GM23248 (cell line): ENCODE data around the gene PRDM16.

ENCODE experiments used
- EZH2 ChIP-seq: fragments of 200-600 bp; sonication (generic); IDR thresholded peaks from 2 replicates; pipeline ENCODE4 v1.6.1; 2018; ENCODE audit warnings: antibody characterized with exemption, mild to moderate bottlenecking; ENCODE audit not compliant: insufficient read depth, poor library complexity, severe bottlenecking
- EZH2phosphoT487 ChIP-seq: fragments of 200-600 bp; sonication (generic); IDR thresholded peaks from 2 replicates; pipeline ENCODE4 v1.6.1; 2018; ENCODE audit warnings: antibody characterized with exemption, moderate library complexity, mild to moderate bottlenecking, low read depth; ENCODE audit not compliant: insufficient read depth

- no peak for TF ChIP-seq EZH2
- TF ChIP-seq EZH2phosphoT487: no peak
Measured at GRCh38 chr1:3403011-3403345, 334.0 kb downstream of the PRDM16 start.
